A673 (cell line): ENCODE results near the gene DCLK2.
"Not testable (repeated sequence)": the region's sequence is repeated elsewhere in the genome, so short reads cannot be mapped to it uniquely, and the experiment has no call there.

Source experiments
- EZH2 ChIP-seq: fragments of 200-600 bp; sonication (generic); IDR thresholded peaks from 2 replicates; pipeline ENCODE4 v1.6.1; 2017; ENCODE audit warnings: borderline replicate concordance, low read depth, mild to moderate bottlenecking, mixed read lengths, antibody characterized with exemption, low read length; ENCODE audit not compliant: poor library complexity, severe bottlenecking
- TF ChIP-seq, protein P1 (sequence below): fragments of 300-800, 200-600 bp; sonication (generic); conservative IDR thresholded peaks from 2 replicates; pipeline ENCODE4 v1.5.1; 2017; ENCODE audit warnings: low read depth, mild to moderate bottlenecking, antibody characterized with exemption, low read length, moderate library complexity, mixed read lengths

DNA sequence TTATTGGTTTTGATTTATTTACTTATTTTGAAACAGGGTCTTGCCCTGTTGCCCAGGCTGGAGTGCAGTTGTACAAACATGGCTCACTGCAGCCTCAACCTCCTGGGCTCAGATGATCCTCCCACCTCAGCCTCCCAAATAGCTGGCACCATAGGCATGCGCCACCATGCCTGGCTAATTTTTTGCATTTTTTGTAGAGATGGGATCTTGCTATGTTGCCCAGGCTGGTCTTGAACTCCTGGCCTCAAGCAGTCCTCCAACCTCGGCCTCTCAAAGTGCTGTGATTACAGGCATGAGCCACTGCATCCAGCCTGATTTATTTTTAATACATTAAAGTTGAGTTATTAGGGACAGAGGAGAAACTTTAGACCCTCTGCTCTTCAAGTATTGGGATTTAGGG, 83.8 kb downstream of the DCLK2 start:
- TF ChIP-seq, protein P1, sequence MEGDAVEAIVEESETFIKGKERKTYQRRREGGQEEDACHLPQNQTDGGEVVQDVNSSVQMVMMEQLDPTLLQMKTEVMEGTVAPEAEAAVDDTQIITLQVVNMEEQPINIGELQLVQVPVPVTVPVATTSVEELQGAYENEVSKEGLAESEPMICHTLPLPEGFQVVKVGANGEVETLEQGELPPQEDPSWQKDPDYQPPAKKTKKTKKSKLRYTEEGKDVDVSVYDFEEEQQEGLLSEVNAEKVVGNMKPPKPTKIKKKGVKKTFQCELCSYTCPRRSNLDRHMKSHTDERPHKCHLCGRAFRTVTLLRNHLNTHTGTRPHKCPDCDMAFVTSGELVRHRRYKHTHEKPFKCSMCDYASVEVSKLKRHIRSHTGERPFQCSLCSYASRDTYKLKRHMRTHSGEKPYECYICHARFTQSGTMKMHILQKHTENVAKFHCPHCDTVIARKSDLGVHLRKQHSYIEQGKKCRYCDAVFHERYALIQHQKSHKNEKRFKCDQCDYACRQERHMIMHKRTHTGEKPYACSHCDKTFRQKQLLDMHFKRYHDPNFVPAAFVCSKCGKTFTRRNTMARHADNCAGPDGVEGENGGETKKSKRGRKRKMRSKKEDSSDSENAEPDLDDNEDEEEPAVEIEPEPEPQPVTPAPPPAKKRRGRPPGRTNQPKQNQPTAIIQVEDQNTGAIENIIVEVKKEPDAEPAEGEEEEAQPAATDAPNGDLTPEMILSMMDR, result not testable (repeated sequence)
- not testable (repeated sequence) for TF ChIP-seq EZH2
